Erythroblast (primary cell): Measurements from ENCODE around the gene PTPRD.

Experiments used
- GATA1 ChIP-seq: IDR thresholded peaks from 2 replicates; pipeline ENCODE4 v1.6.1; 2011; ENCODE audit warnings: low read depth, mild to moderate bottlenecking, control low read depth, low read length, moderate library complexity
- POLR2A ChIP-seq: IDR thresholded peaks from 2 replicates; pipeline ENCODE4 v1.6.1; 2011; ENCODE audit warnings: mild to moderate bottlenecking, low read length

DNA sequence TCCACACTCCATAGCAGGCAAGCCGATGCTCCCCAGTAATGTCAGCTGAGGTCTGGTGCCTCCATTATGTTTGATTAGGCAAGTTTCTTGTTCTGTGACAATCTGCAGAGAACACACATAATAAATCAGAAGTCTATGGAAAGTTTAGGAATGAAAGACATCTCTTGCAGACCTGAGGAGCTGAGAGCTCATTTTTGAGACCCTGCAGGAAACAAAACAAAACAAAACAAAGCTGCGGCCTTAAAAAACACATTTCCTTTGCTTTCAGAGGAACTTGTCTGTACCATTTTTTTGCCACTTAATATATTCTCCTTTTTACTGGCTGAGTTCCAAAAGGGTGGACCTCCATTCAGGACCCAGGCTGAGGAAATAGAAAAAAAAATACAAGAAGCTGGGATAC lies 2332.0 kb downstream of the PTPRD start:
- no peak for TF ChIP-seq POLR2A
- TF ChIP-seq GATA1, result no peak
